Measurements from ENCODE around the gene FDX1.
A peak's percentile ranks its signal among the peaks of the same experiment; 100 is the strongest.

The FDX1 gene

GRCh38 chr11:110425751-110426545 is 3.8 kb upstream of the FDX1 start:
- no peak overlapping the region for H3K4me3 ChIP-seq (ENCODE audit: low read length)
- no peak for TF ChIP-seq ZNF274 (IDR thresholded peaks at IDR 0.05; ENCODE audit: low read depth, low read length)

DNA sequence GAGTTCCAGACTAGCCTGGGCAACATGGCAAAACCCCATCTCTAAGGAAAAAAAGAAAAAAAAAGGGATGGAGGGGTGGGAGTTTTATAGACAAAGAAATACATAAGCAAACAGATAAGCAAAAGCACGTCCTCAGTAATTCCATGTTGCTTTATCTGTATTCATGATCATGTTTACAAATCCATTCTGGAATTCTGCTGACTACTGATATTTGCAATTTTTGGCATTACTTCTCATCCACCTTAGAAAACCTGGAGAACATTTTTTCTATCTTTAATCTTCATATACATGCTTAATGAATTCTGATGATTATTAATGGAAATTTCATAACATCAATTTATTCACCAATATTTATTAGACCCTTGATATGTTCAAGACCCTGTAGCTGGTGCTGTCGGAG is 1.7 kb upstream of the FDX1 start:
- H3K4me3 ChIP-seq (ENCODE audit: low read length) = no peak overlapping the region
- no peak for TF ChIP-seq ZNF274 (IDR thresholded peaks at IDR 0.05; ENCODE audit: low read depth, low read length)

DNA sequence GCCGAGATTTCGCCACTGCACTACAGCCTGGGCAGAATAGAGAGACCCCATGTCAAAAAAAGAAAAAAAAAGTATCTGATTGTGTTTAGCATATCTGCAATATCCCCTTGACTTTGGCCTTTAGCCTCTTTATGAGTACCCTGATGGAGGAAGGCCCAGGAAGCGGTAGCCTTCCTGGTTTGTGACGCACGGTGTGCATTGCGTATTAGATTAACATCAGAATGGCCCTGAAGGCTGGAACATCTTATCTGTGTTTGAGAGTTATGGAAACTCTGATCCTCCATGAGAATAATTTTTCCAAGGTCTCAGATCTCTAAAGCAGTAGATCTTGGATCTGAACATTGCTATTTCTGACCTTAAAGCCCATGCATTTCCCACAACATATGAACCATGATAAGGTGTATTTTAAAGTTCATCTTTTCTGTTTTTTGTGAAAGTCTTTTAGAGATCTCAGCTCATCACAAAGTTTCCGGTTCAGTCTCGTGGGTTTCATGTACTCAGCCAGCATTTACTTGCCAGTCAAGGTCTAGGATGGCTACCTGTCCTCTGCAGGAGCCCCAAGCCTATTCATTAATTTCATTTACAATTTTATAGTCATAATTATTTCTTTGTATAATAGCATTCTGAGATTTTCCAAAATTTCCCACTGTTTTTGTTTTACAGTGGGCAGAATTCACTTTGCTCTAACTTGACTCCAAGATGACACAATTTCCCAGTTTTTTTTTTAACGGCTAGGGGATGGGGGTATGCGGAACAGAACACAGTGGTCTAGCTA is 605 bp upstream of the FDX1 start:
- H3K4me3 ChIP-seq (ENCODE audit: low read length) = peak overlapping the region; percentile 73
- TF ChIP-seq ZNF274 (IDR thresholded peaks at IDR 0.05; ENCODE audit: low read depth, low read length) = no peak

- no peak for TF ChIP-seq ZNF274 (IDR thresholded peaks at IDR 0.05; ENCODE audit: low read depth, low read length)
- H3K4me3 ChIP-seq (ENCODE audit: low read length) = peak overlapping the region; percentile 73
These were observed 711 bp downstream of the FDX1 start for GRCh38 chr11:110430267-110431050.

DNA sequence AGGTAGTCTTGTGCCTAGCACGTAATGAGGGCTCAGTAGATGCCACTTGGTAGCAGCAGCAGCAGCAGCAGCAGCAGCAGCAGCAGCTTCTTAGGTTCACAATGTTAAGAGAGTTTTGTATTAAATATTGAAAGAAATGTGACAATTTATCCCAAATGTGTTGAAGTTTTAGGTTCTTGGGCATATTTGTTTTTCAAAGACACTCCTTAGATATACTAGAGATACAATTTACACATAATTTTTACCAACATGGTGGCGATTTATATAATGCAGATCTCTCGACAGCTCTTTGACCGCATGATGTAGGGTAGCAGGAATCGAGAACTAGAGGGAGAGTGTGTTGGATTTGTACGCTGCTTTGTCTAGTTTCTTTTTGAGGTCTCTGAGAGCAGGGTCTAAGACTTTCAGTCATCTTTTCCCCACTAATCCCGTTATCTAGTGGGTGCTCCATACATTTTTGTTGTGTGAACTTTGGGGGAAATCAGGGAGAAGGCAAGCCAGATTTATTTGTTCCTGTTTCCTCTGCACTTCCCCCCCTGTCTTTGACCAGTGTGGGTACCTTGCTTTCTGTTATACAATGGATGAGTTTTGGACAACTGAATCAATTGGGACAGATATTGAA is 1.4 kb downstream of the FDX1 start:
- no peak for TF ChIP-seq ZNF274 (IDR thresholded peaks at IDR 0.05; ENCODE audit: low read depth, low read length)
- peak overlapping the region; percentile 73 for H3K4me3 ChIP-seq (ENCODE audit: low read length)

- peak overlapping the region; percentile 73 for H3K4me3 ChIP-seq (ENCODE audit: low read length)
- TF ChIP-seq ZNF274 (IDR thresholded peaks at IDR 0.05; ENCODE audit: low read depth, low read length) = no peak
These were observed 1.9 kb downstream of the FDX1 start for GRCh38 chr11:110431674-110432073.

DNA sequence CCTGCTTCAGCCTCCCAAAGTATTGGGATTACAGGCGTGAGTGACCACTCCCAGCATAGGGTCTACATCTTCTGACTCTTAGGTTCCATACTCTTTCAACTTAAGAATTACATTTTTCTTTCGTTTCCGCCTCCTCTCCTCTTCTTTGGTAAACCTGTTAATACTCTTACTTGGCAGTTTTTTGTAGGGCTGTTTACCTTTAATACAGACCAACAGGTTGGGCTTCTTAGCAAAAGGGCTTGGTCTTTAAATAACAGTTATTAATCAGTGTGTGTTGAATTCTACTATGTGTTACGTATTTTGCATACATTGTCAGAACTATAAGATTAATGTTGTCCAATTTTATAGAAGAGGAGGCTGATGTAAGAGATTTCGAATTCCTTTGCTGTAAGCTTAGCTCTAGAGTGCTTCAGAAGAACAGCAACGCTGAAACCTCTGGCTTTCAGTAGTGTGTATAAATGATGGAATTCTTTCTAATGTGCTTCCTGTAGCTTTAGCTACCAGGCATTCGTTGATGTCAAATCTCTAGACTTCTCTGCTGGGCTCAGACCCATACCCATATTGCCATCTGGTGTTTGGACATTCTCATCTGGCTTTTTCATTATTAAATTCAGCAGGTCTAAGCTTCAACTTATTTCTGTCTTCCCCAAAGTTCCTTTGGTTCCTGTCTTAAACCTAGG is 3.1 kb downstream of the FDX1 start:
- no peak overlapping the region for H3K4me3 ChIP-seq (ENCODE audit: low read length)
- no peak for TF ChIP-seq ZNF274 (IDR thresholded peaks at IDR 0.05; ENCODE audit: low read depth, low read length)

GRCh38 chr11:110433393-110434333 is 3.9 kb downstream of the FDX1 start:
- no peak overlapping the region for H3K4me3 ChIP-seq (ENCODE audit: low read length)
- TF ChIP-seq ZNF274 (IDR thresholded peaks at IDR 0.05; ENCODE audit: low read depth, low read length) = no peak

- TF ChIP-seq ZNF274 (IDR thresholded peaks at IDR 0.05; ENCODE audit: low read depth, low read length) = no peak
- H3K4me3 ChIP-seq (ENCODE audit: low read length) = peak overlapping the region; percentile 58; the same call in 1 of the 2 replicates
These were observed 5.4 kb downstream of the FDX1 start for GRCh38 chr11:110434952-110435779.

DNA sequence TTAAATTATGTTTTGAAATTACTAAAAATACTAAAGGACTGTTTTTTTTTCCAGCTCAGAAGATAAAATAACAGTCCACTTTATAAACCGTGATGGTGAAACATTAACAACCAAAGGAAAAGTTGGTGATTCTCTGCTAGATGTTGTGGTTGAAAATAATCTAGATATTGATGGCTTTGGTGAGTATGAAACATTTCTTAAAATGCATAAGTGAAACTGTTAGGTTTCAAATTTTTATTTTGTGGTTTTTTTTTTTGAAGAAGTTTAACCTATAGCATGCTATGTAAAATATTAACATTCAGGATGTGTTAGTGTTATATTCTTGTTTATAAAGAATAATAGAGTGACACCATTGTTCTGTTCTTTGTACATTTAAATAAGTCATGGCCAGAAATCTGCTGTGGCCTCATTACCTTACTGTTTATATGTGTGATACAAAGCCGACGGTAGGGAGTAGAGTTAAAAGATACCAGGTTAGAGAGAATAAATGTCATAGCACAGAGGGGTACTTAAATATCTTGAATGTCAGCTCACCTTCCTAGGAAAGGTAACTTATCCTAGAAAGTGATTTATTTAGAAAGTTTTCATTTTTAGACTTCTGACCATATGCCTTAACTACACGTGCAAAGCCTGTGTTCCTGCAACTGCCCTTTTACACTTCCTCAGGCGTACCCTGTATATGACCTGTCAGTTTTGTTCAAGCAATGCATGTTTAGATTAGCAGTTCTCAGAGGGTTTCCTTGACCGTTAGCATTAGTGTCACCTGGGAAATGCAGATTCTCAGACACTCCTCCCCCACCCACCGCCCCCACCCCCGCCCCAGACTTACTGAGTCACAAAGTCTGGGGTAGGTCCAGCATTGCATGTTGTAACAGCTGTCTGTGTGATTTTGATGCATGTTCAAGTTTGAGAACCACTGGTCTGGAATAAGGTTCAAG is 6.3 kb downstream of the FDX1 start:
- no peak for TF ChIP-seq ZNF274 (IDR thresholded peaks at IDR 0.05; ENCODE audit: low read depth, low read length)
- peak overlapping the region; percentile 58; the same call in 1 of the 2 replicates for H3K4me3 ChIP-seq (ENCODE audit: low read length)

DNA sequence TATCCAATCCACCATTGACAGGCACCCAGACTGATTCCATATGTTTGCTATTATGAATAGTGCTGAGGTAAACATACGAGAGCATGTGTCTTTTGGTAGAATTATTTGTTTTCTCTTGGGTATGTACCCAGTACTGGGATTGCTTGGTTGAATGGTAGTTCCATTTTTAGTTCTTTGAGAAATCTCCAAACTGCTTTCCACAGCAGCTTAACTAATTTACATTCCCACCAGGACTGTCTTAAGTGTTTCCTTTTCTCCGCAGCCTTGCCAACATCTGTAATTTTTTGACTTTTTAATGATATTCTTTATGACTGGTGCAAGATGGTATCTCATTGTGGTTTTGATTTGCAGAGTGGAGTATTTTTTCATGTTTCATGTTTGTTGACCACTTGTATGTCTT is 8.3 kb downstream of the FDX1 start:
- H3K4me3 ChIP-seq (ENCODE audit: low read length) = no peak overlapping the region
- no peak for TF ChIP-seq ZNF274 (IDR thresholded peaks at IDR 0.05; ENCODE audit: low read depth, low read length)

Data from GM08714 (cell line).